Adipose tissue (tissue), 3 donors: ENCODE results near the gene STX2. TPM values are rescaled to one million over a fixed set of nuclear protein-coding genes. Genes with fewer than 3 reads are reported as not detected.

Experiments
- H3K27ac ChIP-seq: one replicate; pipeline ENCODE4 v1.5.1; 2013; ENCODE audit warnings: low read depth, low read length
- WGBS, 3 donors: extraction: QIAGEN DNeasy Blood & Tissue Kit; methylation state at CpG; one replicate each; pipeline ENCODE4 v1.1.7; 2013; 5-methylcytosine and 5-hydroxymethylcytosine counted together
- polyA plus RNA-seq, 3 donors: library from polyadenylated mRNA; stranded (reverse); fragments of 200-250 nt; gene quantifications; one replicate each; pipeline ENCODE4 v1.2.3, GENCODE V29; 2013
- donor health status: healthy with polysubstance abuse.
- donor health status: Bipolar disorder and iron deficiency.
- donor health status: healthy.

Gene STX2
- polyA plus RNA-seq, 3 donors: 5.4 to 14.8 (median 10.9) TPM

DNA sequence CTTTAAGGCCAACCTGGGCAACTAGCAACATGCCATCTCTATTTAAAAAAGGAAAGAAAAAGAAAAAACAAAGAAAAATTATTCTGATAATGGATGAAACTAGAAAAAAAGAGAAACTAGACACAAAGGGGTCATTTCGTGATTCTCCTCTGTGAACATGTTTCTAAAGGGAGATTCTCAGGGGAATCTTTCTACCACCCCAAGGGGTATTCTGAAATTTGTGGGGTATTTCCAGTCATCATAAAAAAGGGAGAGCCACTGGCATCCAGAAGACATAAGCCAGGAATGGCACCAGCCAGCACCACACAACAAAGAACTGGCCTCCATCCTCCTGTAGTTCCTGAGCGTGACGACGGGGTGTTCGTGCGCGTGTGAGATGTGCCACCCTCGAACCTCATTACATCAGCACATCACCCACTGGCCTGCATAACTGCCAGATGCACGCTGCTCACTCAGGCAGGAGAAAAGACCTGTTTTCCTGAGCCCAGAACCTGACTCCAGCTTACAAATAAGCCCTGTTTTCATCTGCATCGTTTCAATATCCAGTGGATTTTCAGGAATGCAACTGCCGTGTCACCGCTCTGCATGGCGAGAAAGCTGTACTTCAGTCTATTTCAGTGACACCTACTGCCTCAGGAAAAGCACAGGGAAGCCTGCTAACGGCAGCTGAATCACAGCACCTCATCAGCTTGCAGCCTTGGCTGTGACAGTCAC, 23.9 kb downstream of the STX2 start:
- H3K27ac ChIP-seq: no peak overlapping the region
- 90 to 92% (median 92%) methylated on average over 14 of the region's 14 CpGs for WGBS, 3 donors

DNA sequence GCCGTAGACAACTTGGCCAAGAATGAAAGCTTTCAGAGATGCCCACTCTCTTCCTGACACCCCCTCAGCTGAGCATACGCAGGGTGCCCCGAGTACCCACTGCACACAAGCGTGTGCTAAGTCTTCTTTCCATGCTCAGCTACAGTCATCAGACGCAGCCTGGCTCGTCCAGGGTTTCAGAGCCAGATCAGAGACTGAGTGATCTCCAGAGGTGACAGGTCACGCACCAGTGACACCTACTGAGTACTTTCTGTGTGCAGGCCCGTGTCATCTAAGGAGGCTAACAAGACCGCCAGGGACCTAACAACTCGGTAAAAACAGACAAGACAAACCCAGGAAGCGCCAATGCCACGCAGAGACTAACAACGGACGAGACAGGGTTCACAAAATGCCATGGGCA, 25.1 kb downstream of the STX2 start:
- WGBS, 3 donors: 92 to 95% (median 93%) methylated on average over 14 of the region's 14 CpGs
- no peak overlapping the region for H3K27ac ChIP-seq

DNA sequence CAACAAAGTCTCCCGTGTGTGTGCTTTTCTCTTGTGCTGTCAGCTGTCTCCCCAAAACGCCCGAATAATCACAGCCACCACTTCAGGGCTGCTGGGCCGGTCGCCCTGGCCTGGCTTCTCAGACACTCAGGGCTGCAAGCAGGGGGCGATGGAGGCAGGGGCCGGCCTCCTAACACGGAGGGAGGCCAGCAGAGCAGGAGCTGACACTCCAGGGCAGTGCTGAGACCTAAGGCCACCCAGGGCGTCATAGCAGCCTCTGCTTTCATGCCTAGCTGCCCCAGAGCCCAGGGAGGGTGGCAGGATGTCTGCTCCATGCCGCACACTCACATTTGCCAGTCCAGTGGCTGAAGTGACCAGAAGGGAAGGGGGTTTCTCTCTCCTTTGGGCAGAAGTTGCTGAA, 25.6 kb downstream of the STX2 start:
- WGBS, 3 donors: 89 to 90% (median 90%) methylated on average over 10 of the region's 10 CpGs
- no peak overlapping the region for H3K27ac ChIP-seq

DNA sequence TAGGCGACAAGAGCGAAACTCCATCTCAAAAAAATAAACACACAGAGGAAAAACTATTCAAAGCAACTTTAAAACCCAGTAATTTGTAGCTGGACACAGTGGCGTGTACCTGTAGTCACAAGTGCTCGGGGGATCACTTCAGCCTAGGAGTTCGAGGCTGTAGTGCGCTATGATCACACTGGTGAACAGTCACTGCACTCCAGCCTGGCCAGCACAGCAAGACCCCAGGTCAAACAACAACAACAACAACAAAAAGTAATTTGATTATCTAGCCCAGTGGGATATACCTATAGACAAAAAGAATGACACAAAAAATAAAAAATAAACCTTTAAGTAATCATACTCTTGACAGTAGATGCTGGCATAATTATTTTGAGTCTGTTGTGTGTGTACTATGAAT, 29.3 kb downstream of the STX2 start:
- 89 to 97% (median 92%) methylated on average over 6 of the region's 6 CpGs for WGBS, 3 donors
- H3K27ac ChIP-seq: no peak overlapping the region

DNA sequence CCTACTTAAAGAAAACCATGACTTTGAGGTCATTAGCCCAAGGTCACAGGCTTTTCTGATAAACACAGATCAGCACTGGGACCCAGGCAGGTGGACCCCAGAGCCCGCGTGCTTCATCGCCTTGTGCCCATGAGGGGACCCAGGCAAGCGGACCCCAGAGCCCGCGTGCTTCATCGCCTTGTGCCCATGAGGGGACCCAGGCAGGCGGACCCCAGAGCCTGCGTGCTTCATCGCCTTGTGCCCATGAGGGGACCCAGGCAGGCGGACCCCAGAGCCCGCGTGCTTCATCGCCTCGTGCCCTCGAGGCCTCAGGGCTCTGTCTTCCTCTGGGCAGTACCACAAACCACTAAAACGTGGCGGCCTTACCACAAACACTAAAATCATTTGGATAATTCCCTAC, 31.7 kb downstream of the STX2 start:
- H3K27ac ChIP-seq: no peak overlapping the region
- 91 to 96% (median 93%) methylated on average over 18 of the region's 18 CpGs for WGBS, 3 donors

DNA sequence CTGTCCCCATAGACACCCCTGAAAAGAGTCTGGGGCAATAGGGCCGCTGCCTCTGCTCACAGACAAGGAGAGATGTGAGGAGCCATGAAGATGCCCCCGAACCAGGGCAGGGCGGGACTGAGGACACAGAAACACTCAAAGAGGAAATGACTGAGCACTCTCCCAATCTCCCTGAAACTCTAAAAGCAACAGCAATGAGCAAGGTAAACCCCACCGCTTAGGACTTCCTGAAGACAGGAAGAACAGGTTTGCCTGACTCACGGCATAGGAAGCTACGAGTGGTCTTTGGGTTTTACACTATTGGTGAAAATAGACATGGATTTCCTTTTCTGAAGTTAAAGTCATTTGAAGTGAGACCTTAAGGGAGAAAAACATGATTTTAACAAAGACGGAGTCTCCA, 32.5 kb downstream of the STX2 start:
- 94 to 96% (median 95%) methylated on average over 7 of the region's 7 CpGs for WGBS, 3 donors

DNA sequence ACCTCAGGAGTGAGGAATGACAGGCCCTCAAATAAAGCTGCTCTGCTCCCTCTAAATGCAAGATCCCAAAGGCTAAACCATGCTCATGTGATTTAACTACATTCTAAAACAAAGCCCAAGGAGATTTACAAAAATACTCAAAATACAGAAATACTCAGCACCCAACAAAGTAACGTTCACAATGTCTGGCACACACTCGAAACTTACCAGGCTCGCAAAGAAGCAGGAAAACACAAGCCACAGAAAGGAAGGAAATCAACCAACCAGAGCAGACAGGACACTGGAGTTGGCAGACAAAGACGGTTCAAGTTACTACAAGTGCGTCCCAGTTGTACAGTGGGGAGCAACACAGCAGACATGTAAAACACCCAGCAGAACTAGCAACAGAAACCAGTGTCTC, 33.4 kb downstream of the STX2 start:
- 71 to 90% (median 82%) methylated on average over 5 of the region's 5 CpGs for WGBS, 3 donors
- no peak overlapping the region for H3K27ac ChIP-seq

More for the DNA sequence above, 32.5 kb downstream of the STX2 start:
- no peak overlapping the region for H3K27ac ChIP-seq

DNA sequence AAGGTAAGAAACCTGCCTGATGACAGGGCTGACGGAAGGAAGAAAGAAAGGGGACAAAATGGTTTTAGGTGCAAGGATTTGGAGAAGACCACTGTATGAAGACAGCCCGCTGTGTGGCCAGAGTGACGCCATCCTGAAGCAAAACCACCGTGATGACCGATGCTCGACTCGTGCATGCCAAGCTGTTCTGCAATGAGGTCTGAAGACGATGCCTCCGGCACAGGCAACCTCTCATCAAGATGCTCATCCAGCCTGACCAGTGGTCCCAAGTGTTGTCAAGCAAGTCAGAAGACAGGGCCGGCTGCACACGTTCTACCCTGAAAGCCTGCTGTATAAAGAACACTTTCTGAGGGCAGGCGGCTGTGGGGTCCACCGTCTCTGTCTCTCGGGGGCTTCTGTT, 34.8 kb downstream of the STX2 start:
- H3K27ac ChIP-seq: no peak overlapping the region
- WGBS, 3 donors: 93 to 94% (median 94%) methylated on average over 14 of the region's 14 CpGs

DNA sequence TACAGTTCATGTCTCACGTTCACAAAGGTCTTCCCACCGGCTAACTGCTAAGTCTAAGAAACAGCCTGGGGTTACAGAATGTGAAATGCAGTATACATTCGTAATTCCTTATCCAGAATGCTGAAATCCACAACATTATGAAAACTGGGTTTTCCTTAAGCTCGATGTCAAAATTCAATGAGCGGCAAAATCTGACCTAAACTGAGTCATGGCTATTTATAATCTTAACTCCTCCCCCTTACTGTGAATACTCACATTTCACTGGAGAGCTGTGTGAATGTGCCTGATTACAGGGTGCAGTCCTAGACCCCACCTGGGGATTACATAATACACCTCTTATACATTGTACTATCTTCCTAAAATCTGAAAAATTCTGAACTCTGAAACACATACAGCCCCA, 35.3 kb downstream of the STX2 start:
- 89 to 91% (median 89%) methylated on average over 5 of the region's 5 CpGs for WGBS, 3 donors
- no peak overlapping the region for H3K27ac ChIP-seq

DNA sequence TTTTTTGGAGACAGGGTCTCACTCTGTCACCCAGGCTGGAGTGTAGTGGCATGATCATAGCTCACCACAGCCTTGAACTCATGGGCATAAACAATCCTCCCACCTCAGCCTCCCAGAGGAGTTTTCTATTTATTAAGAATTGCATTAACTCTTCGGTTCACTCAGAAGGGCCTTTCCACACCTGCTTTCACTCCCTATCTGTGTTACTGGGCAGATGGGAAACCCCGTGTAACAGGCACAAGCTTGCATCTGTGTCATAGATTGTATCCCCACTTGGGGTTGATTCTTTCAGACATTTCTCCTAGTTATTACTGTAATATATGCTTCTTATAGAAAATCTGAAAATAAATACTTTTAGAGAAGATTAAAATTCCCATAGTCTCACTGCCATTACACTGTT, 38.7 kb downstream of the STX2 start:
- no peak overlapping the region for H3K27ac ChIP-seq
- 93 to 95% (median 93%) methylated on average over 2 of the region's 2 CpGs for WGBS, 3 donors

DNA sequence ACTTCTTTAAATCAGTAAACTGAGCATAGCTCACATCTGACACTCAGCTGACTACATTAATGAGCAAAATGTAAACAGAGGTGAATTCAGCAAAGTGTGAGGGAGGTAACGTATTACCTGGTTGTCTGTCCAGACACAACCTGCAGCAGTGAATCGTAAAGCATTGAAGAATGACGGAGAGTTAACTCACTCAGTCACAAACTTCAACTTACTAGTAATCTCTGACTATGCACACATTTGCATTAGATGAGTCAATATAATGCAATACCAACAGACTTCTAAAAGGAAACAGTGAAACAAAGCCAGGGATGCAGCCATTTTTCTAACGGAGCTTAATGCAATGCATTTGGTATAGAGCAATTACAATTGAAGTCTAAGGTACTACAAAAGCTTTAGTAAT, 40.0 kb downstream of the STX2 start:
- H3K27ac ChIP-seq: no peak overlapping the region

DNA sequence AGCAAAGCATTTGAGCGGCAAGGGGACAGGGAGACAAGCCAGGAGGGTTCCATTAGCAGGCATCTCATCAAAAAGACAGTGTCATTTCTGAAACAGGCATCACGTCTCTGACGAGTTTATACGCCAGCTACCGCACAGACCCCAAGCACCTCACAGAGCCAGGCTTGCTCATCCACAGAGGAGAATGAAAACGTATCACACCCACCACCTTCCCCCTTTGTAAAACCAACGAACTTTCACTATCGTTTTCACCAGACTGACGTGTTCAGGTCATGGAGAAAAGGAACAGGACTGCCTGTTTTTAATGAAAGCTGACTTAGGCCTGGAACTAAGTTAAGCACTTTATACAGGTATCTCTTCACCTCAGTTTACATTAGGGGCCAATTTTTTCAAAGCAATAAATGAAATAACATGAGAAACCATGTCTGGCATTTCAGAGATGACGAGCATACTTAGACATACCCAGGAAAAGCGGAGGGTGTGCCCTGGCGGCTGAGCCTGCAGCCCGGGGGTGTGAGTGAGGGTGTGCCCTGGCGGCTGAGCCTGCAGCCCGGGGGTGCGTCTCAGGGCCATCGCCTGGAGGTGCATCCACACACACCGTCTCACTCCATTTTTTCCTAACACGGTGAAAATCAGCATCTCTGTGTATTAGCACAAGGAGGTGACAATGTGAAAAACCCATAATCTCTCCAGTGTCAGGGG, 41.9 kb downstream of the STX2 start:
- H3K27ac ChIP-seq: no peak overlapping the region
- 82 to 92% (median 87%) methylated on average over 19 of the region's 19 CpGs for WGBS, 3 donors

More for the DNA sequence above, 40.0 kb downstream of the STX2 start:
- 88 to 91% (median 90%) methylated on average over 4 of the region's 4 CpGs for WGBS, 3 donors

DNA sequence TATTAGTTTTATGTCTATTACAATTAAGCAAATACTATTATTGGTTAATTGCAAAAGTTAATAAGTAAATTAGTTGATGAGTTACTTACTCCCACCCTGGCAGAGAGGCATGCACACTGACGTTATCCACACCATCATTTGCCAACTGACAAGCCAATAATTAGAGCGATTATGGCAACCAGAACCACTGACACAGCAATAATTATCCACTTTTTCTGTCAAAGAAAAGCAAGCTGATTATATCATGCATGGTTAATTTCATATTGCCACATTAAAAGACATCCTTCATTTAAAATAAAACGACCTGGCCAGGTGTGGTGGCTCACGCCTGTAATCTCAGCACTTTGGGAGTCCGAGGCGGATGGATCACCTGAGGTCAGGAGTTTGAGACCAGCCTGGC, 43.1 kb downstream of the STX2 start:
- no peak overlapping the region for H3K27ac ChIP-seq
- WGBS, 3 donors: 68 to 79% (median 78%) methylated on average over 6 of the region's 6 CpGs

DNA sequence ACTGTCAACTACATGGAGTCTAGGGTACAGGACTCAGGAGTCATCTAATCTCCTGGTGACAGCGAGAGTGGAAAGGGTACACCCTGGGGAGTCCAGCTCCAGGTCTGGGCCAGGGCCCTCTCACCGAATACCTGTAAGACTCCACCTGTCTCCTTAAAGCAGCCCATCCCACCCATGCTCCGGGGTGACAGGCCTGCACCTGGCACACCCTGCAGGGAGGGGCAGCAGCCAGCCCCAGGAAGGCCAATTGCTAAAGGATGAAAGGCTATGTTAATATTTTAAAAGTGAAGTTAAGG, 45.5 kb downstream of the STX2 start:
- H3K27ac ChIP-seq: no peak overlapping the region
- 84 to 91% (median 87%) methylated on average over 3 of the region's 3 CpGs for WGBS, 3 donors

DNA sequence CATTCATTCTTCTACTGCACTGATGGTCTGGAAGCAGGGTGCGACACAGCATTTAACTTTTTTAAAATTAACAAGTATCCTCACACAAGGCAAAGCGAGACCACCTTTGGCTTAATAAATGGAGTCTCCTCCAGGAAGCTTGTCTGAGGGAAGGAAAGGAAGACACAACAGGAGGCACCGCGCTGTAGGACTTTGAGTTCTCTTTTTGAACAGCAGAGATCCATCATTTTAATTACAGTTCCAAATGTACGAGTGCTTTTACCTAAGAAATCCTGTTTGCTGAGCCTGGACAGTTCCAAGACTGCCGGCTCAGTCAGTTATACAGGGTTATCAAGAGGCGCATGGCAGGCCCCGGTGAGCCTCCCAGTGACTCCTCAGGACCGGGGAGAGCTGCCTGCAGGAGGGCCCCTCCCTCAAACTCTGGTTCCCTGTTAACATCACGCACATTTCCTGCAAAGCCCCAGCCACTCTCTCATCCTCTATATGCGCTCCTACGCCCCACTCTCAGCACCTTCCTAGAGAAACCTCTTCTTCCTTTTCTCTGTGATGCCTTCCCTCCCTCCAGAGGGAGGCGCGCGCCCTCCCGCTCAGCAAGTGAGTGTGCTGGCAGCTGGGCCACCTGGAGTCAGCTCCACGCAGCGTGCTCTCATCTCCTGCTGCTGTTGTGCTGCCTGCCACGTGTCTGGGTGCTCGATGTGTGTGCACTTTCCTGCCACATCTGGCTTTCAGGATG, 46.1 kb downstream of the STX2 start:
- no peak overlapping the region for H3K27ac ChIP-seq
- 81 to 89% (median 84%) methylated on average over 20 of the region's 20 CpGs for WGBS, 3 donors

DNA sequence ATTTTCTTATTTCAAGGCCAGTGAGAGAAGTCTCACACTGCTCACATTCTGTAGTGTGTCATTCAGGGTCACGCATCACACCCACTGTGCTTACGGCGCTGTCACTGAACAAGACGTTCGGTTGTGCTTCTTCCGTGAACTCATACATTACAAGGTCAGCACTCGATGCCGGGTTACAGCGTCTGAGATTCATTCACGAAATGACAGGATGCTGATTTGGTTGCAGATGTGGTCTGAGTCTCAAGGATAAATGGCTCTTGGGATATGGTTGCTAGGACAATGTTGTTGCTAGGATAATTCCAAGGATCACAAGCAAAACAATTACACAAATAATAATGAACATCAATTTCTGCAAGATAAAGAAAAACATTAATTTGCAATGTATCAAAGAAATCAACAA, 47.4 kb downstream of the STX2 start:
- no peak overlapping the region for H3K27ac ChIP-seq
- 82 to 87% (median 85%) methylated on average over 10 of the region's 10 CpGs for WGBS, 3 donors

DNA sequence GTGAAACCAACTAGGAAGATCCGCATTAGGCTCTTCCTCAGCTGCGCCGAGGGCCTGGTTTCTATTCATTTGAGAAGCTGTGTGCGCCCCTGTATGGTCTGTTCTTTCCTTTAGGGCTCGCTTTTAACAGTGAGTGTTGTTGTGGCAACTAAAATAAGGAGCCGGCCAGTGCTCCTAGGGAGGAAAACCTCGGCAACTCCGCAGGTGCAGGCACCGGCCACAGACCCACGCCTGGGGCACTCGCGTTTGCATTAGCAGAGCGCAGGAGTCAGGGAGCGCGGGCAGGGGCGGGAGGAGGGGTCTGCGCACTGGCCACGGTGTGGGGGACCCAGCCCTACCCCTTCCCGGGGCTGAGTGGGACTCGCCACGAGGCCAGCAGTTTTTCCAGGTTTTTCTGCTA, 50.5 kb downstream of the STX2 start:
- 81 to 88% (median 84%) methylated on average over 21 of the region's 21 CpGs for WGBS, 3 donors

DNA sequence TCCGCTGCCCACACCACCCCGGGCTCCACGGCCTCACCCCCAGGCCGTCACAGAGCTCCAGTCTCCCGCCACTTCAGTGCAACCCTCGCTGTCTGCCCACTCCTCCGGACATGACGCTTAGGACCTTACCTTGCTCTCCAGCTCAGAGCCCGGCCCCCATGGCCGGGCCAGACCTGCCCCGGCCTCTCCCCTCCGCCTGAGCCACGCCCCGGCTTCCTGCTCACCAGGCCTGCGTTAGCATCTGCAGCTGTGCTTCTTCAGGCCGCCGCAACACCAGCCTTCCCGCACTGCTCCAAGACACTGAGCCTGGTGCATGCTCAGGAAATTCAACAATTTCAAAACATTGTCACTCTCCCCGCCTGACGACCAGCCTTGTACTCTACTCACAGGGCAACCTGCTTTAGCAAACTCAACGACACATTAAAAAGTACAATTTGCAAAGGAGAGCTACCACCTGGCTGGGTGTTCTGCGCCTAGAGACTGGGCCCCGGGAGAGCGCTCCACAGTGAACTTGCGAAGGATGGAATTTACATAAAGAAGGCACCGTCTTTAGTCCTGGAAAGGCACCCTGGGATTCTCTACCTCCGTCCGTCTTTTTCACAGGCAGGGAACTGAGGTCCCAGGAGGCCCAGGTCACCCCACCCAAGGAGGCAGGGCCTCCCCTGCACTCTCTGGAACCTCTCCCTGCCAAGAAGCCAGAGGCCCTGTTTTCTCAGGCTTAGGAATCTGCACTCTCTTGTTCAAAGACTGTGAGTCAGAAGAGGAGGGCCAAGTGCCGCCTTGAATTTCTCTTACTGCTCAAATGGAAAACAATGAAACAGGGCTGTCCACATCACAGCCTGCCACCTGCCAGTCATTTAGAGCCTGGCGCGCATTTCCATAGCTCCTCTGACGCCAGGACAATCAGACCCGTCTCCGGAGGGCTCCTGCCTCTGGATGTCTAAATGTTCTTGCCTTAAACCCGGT, 51.3 kb downstream of the STX2 start:
- 87 to 91% (median 91%) methylated on average over 35 of the region's 35 CpGs for WGBS, 3 donors

More for the DNA sequence above, 50.5 kb downstream of the STX2 start:
- H3K27ac ChIP-seq: no peak overlapping the region

More for the DNA sequence above, 51.3 kb downstream of the STX2 start:
- no peak overlapping the region for H3K27ac ChIP-seq
